Measurements from ENCODE around the gene ALDOA.

ALDOA gene

DNA sequence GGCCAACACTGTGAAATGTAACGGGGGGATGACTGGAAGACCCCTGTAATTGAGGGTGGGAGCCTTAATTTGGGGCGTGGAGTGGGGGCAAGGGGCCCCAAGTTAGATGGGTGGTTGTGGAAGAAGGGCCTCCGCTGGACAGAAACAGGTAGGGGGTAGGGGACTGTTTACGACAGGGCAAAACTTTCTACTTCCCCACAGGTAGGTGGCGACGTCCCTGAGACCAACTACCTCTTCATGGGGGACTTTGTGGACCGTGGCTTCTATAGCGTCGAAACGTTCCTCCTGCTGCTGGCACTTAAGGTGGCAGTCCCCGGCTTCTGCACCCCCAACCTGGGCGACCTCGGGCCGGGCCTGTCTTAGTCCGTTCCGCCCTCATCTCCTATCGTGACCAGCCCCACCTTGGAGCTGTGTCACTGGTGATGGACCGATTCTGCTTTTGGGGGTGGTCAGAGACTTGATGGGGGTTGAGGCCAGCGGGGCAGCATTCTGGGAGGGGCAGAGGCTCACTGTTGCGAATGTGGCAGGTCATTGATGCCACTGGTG lies 17.1 kb downstream of the ALDOA start:
- ChIA-PET CTCF (interaction anchor here (10.9 kb wide), 1 partner anchor 9 kb away, joined by 102 read pairs; the partner anchor contains the start of gene TBX6), POLR2A (interaction anchor here (1.2 kb wide), 1 partner anchor 9 kb away, joined by 6 read pairs; the partner anchor contains the start of gene TBX6)
- no peak for DNase-seq (ENCODE audit: extremely low spot score)
- TF ChIP-seq, protein P1, sequence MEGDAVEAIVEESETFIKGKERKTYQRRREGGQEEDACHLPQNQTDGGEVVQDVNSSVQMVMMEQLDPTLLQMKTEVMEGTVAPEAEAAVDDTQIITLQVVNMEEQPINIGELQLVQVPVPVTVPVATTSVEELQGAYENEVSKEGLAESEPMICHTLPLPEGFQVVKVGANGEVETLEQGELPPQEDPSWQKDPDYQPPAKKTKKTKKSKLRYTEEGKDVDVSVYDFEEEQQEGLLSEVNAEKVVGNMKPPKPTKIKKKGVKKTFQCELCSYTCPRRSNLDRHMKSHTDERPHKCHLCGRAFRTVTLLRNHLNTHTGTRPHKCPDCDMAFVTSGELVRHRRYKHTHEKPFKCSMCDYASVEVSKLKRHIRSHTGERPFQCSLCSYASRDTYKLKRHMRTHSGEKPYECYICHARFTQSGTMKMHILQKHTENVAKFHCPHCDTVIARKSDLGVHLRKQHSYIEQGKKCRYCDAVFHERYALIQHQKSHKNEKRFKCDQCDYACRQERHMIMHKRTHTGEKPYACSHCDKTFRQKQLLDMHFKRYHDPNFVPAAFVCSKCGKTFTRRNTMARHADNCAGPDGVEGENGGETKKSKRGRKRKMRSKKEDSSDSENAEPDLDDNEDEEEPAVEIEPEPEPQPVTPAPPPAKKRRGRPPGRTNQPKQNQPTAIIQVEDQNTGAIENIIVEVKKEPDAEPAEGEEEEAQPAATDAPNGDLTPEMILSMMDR (IDR thresholded peaks at IDR 0.05; ENCODE audit: control extremely low read depth, extremely low read depth, low read depth, missing control alignments), result no peak

DNA sequence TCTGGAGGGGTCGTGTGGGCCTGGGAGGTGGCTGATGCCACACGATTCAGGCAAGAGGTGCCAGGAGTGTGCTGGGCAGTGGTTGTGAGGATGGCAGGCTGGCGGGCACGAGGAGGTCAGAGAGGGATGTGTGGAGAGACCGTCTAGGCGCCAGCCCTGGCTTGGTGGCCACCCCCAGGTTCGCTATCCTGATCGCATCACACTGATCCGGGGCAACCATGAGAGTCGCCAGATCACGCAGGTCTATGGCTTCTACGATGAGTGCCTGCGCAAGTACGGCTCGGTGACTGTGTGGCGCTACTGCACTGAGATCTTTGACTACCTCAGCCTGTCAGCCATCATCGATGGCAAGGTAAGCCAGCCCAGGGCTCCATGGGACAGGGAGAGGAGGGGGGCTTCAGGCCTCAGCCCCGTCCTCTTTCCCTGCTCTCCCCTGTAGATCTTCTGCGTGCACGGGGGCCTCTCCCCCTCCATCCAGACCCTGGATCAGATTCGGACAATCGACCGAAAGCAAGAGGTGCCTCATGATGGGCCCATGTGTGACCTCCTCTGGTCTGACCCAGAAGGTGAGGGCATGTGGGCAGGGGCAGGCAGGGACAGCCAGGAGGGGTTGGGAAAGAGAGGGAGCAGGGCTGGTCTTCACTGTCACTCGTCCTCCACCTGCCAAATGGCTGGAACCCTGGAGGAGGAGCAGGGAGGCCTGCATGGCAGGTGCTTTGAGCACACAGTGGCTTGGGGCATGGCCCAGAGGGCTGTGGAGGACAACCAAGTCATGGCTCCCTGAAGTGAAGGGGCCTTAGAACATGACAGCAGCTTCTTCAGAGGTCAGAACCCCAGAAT lies 17.9 kb downstream of the ALDOA start:
- TF ChIP-seq, protein P1 (IDR thresholded peaks at IDR 0.05; ENCODE audit: control extremely low read depth, extremely low read depth, low read depth, missing control alignments), result no peak
- DNase-seq (ENCODE audit: extremely low spot score), result no peak
- ChIA-PET CTCF (interaction anchor here (10.9 kb wide), 1 partner anchor 8 kb away, joined by 102 read pairs; the partner anchor contains the start of gene TBX6), POLR2A (interaction anchor here (1.2 kb wide), 1 partner anchor 8 kb away, joined by 6 read pairs; the partner anchor contains the start of gene TBX6)

DNA sequence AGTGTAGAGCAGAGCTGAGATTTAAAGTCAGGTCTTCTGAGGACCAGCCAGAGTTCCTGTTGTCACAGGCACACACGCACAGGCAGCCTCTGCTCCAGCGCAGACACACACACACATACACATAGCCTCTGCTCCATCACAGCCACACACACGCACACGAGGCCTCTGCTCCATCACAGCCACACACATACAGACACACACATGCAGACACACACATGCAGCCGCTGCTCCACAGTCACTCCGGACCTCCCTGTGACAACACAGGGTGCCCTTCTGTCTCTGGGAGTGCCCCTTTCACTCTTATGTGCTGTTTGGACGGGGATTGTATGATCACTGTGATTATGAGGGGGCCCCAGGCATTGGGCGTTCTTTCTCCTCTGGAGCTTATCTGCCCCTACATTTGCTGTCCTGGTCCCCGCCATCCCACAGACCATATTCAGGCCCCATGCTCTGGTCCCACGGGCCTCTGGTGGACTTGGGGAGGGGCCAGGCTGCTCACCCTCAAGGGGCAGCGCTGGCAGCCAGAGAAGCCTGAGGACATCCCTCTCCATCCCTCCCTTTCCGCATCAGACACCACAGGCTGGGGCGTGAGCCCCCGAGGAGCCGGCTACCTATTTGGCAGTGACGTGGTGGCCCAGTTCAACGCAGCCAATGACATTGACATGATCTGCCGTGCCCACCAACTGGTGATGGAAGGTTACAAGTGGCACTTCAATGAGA lies 18.7 kb downstream of the ALDOA start:
- TF ChIP-seq, protein P1 (IDR thresholded peaks at IDR 0.05; ENCODE audit: control extremely low read depth, extremely low read depth, low read depth, missing control alignments), result no peak
- CTCF ChIA-PET, result no interaction called here
- POLR2A ChIA-PET, result no interaction called here
- DNase-seq (ENCODE audit: extremely low spot score), result no peak

DNA sequence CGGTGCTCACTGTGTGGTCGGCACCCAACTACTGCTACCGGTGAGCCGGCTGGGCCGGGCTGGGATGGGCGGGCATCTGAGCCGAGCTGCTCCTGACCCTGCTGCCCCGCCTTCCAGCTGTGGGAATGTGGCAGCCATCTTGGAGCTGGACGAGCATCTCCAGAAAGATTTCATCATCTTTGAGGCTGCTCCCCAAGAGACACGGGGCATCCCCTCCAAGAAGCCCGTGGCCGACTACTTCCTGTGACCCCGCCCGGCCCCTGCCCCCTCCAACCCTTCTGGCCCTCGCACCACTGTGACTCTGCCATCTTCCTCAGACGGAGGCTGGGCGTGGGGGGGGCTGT lies 19.2 kb downstream of the ALDOA start:
- TF ChIP-seq, protein P1 (IDR thresholded peaks at IDR 0.05; ENCODE audit: control extremely low read depth, extremely low read depth, low read depth, missing control alignments), result no peak
- DNase-seq (ENCODE audit: extremely low spot score), result no peak
- POLR2A ChIA-PET, result no interaction called here
- CTCF ChIA-PET, result no interaction called here

DNA sequence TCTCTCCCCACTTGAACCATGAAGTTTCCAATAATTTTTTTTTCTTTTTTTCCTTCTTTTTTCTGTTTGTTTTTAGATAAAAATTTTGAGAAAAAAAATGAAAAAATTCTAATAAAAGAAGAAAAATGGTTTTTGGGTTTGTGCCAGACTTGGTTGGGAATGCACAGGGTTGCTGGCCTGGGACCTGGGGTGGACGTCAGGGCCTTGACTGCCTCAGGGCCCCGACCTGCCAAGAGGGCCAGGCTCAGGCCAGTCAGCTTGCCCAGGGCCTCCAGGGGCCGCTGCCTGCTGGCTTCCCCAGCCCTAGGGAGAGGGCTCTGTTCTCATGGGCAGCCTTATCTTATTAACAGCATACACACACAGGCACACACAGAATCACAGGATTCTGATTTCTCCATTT lies 19.7 kb downstream of the ALDOA start:
- no peak for DNase-seq (ENCODE audit: extremely low spot score)
- CTCF ChIA-PET, result no interaction called here
- POLR2A ChIA-PET, result interaction anchor here (0.6 kb wide), 1 partner anchor 298 kb away, joined by 4 read pairs; no protein-coding TSS in a partner anchor
- TF ChIP-seq, protein P1 (IDR thresholded peaks at IDR 0.05; ENCODE audit: control extremely low read depth, extremely low read depth, low read depth, missing control alignments), result no peak

DNA sequence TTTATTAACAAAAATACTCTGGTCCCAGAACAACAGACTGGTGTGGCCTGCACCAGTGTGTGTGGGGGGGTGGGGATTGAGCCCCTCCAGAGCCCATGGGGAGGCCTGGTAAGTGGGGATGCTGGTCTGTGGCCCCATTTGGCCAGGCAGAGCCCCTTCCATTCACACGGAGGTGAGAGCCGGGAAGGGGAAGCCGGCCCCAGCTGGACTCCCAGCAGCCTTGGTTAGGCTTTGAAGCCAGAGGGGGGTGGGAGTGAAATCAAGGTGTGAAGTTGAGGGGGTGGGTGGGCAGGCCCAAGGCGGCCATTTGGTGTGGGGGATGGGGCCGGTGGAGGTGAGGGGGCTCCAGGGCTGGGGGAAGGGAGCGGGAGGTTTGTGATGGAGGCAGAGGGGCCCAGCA lies 20.3 kb downstream of the ALDOA start:
- DNase-seq (ENCODE audit: extremely low spot score), result no peak
- ChIA-PET POLR2A (interaction anchor here (0.6 kb wide), 1 partner anchor 297 kb away, joined by 4 read pairs; no protein-coding TSS in a partner anchor), CTCF (no interaction called here)
- TF ChIP-seq, protein P1 (IDR thresholded peaks at IDR 0.05; ENCODE audit: control extremely low read depth, extremely low read depth, low read depth, missing control alignments), result no peak
